ENCODE results near the gene ROR2.

DNA sequence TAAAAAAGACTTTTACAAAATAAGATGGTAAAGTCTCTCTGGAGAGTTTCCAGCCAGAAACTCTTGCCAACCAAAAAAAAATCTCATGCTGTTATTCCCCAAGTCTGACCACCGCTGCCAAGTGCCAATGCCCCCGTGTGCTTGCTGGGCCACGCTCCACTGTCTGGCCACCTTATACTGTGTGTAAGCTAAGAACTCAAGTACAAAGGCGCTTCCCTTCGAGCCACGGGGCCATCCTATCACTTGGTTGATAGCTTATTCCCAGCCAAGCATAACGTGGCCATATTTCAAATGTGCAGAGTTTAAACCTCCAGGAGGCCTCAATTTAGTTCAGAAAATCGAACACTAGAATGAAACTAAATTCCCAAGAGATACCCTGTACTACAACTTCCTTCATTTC is 36.0 kb downstream of the ROR2 start:
- no peak for TF ChIP-seq SP1 (IDR thresholded peaks at IDR 0.05)
- no peak for TF ChIP-seq SUZ12 (IDR thresholded peaks at IDR 0.05)
- TF ChIP-seq FOXK2 (IDR thresholded peaks at IDR 0.05) = no peak
- no peak for TF ChIP-seq ELF4 (IDR thresholded peaks at IDR 0.05)
- TF ChIP-seq CTBP1 (IDR thresholded peaks at IDR 0.05; ENCODE audit: borderline replicate concordance) = no peak

Data from HEK293T (cell line).